Measurements from ENCODE around the gene MYCN. TPM values are rescaled to one million over a fixed set of nuclear protein-coding genes. Genes with fewer than 3 reads are reported as not detected.
A peak's percentile ranks its signal among the peaks of the same experiment; 100 is the strongest.

MYCN gene
- total and polyA plus RNA-seq, 2 of the 13 experiments (the other 11 are each of a cell fraction or from before 2014, with no cell fraction given): not detected

DNA sequence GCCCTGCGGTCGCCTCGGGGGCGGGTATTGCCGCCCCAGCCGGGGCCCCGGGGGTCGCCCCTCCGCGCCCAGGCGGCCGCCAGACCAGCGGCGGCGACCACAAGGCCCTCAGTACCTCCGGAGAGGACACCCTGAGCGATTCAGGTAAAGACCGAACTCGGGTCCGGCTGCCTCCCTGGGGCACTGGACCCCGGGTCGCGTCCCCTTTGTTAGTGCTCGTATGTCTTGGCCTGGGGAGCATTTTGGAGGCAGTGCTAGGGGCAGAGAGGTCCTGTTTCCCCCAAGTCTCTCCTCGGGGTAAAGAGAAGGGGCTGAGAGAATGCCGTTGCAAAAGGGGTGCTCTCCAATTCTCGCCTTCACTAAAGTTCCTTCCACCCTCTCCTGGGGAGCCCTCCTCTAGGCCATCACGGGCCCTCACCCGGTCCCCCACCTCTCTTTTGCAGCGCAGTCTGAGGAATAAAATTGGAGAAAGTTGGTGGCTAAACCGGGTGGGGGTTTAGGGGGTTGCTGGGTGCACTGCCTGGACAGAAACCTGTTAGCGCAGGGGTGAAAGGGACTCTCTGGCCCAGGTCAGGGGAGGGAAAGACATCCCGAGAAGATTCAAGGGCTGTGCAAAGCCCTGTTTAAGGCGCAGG lies 2.5 kb downstream of the MYCN start:
- BruUV-seq (replicated peaks): no TSS peak
- H3K9ac ChIP-seq (ENCODE audit: insufficient read depth, low read depth, low read length): no peak overlapping the region
- H3K4me3 ChIP-seq (replicated peaks in 1 of 3; ENCODE audit: insufficient read depth in 1 of 3, low read depth in 2 of 3, low read length in 3 of 3): no peak overlapping the region
- ChIA-PET CTCF (ENCODE audit: low intra/inter-chr PET ratio, low total read pairs) (no interaction called here), POLR2A (interaction anchor here (0.7 kb wide), 1 partner anchor 317 kb away, joined by 3 read pairs; no protein-coding TSS in a partner anchor)
- H3K4me1 ChIP-seq (ENCODE audit: insufficient read depth, low read length): peaks cover 11% of the 10 kb centered on the region; the same call in 1 of the 2 replicates
- no peaks in the 10 kb centered on the region for H3K36me3 ChIP-seq (replicated peaks in 1 of 2; ENCODE audit: control insufficient read depth in 1 of 2, insufficient read depth in 2 of 2, low read length in 2 of 2)
- WGBS (ENCODE audit: low lambda C conversion rate): 18% methylated on average over 14 of the region's 34 CpGs
- H3K4me2 ChIP-seq (ENCODE audit: low read depth, low read length): 0 out of 2 replicates have a peak overlapping the region, but pooled peaks have one; percentile 42
- no peaks in the 10 kb centered on the region for H3K79me2 ChIP-seq (ENCODE audit: insufficient read depth, low read length)
- H3K27me3 ChIP-seq (ENCODE audit: control insufficient read depth in 1 of 2, insufficient read depth in 2 of 2, low read length in 2 of 2): peaks cover 23 to 49% of the 10 kb centered on the region in 2 experiments
- no peak overlapping the region for H2AFZ ChIP-seq (ENCODE audit: low read length)
- no peak overlapping the region for H3K27ac ChIP-seq (ENCODE audit: extremely low read length, insufficient read depth, low read length)
- DNase-seq (ENCODE audit: low spot score) (no peak), ATAC-seq (no peak), FAIRE-seq (no peak)
- in situ Hi-C loops (cut with HindIII; ENCODE audit: extremely low pct_ligation_motif_present, low pct_unique_long_range_greater_than_20kb) (loop anchor here (5.0 to 10.0 kb wide), 3 partner anchors 274 to 542 kb away; no protein-coding TSS in a partner anchor), intact Hi-C loops (cut with micrococcal nuclease; ENCODE audit: unreplicated experiment) (loop anchor here (1.0 to 5.0 kb wide), 3 partner anchors 149 to 339 kb away; no protein-coding TSS in a partner anchor)
- H3K9me3 ChIP-seq (ENCODE audit: low read length): no peaks in the 10 kb centered on the region
- no peaks in the 10 kb centered on the region; the same call in 1 of the 2 replicates for H4K20me1 ChIP-seq (ENCODE audit: insufficient read depth, low read length)
- TF ChIP-seq ZFP41 (CRISPR knock-in tag; IDR thresholded peaks at IDR 0.05; ENCODE audit: borderline replicate concordance) (no peak), MTF2 (CRISPR knock-in tag; IDR thresholded peaks at IDR 0.05; ENCODE audit: borderline replicate concordance) (0 out of 2 replicates have a peak, but pooled peaks have one; percentile 14), MYPOP (CRISPR knock-in tag; IDR thresholded peaks at IDR 0.05) (no peak), ZNF547 (CRISPR knock-in tag; IDR thresholded peaks at IDR 0.05) (0 out of 2 replicates have a peak, but pooled peaks have one; percentile 27), ZNF207 (IDR thresholded peaks at IDR 0.05; ENCODE audit: borderline replicate concordance) (no peak), ZNF576 (CRISPR knock-in tag; IDR thresholded peaks at IDR 0.05) (no peak), SNAPC4 (CRISPR knock-in tag; IDR thresholded peaks at IDR 0.05) (no peak)
- TF ChIP-seq, protein P1, sequence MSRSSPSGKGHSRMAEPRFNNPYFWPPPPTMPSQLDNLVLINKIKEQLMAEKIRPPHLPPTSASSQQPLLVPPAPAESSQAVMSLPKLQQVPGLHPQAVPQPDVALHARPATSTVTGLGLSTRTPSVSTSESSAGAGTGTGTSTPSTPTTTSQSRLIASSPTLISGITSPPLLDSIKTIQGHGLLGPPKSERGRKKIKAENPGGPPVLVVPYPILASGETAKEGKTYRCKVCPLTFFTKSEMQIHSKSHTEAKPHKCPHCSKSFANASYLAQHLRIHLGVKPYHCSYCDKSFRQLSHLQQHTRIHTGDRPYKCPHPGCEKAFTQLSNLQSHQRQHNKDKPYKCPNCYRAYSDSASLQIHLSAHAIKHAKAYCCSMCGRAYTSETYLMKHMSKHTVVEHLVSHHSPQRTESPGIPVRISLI (CRISPR knock-in tag; IDR thresholded peaks at IDR 0.05; ENCODE audit: borderline replicate concordance): no peak
- TF ChIP-seq, protein P2, sequence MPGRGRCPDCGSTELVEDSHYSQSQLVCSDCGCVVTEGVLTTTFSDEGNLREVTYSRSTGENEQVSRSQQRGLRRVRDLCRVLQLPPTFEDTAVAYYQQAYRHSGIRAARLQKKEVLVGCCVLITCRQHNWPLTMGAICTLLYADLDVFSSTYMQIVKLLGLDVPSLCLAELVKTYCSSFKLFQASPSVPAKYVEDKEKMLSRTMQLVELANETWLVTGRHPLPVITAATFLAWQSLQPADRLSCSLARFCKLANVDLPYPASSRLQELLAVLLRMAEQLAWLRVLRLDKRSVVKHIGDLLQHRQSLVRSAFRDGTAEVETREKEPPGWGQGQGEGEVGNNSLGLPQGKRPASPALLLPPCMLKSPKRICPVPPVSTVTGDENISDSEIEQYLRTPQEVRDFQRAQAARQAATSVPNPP (CRISPR knock-in tag; IDR thresholded peaks at IDR 0.05): no peak
- TF ChIP-seq, protein P3, sequence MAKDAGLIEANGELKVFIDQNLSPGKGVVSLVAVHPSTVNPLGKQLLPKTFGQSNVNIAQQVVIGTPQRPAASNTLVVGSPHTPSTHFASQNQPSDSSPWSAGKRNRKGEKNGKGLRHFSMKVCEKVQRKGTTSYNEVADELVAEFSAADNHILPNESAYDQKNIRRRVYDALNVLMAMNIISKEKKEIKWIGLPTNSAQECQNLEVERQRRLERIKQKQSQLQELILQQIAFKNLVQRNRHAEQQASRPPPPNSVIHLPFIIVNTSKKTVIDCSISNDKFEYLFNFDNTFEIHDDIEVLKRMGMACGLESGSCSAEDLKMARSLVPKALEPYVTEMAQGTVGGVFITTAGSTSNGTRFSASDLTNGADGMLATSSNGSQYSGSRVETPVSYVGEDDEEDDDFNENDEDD (CRISPR knock-in tag; IDR thresholded peaks at IDR 0.05; ENCODE audit: borderline replicate concordance): no peak

All from HepG2 (cell line).